SK-N-MC (cell line): Measurements from ENCODE around the gene CELSR2.

ENCODE experiments used
- EZH2 ChIP-seq: fragments of 200-600 bp; sonication (generic); IDR thresholded peaks from one replicate; pipeline ENCODE4 v1.6.1; 2017; ENCODE audit warnings: antibody characterized with exemption
- FOXP2 ChIP-seq: optimal IDR thresholded peaks from 2 replicates; pipeline ENCODE3; 2011; ENCODE audit warnings: mild to moderate bottlenecking, moderate library complexity; ENCODE audit not compliant: insufficient read depth; ENCODE audit errors: extremely low read length, control extremely low read depth
- POLR2AphosphoS5 ChIP-seq: IDR thresholded peaks from 2 replicates; pipeline ENCODE4 v1.6.1; 2012; ENCODE audit warnings: mild to moderate bottlenecking, low read depth, low read length, borderline replicate concordance

DNA sequence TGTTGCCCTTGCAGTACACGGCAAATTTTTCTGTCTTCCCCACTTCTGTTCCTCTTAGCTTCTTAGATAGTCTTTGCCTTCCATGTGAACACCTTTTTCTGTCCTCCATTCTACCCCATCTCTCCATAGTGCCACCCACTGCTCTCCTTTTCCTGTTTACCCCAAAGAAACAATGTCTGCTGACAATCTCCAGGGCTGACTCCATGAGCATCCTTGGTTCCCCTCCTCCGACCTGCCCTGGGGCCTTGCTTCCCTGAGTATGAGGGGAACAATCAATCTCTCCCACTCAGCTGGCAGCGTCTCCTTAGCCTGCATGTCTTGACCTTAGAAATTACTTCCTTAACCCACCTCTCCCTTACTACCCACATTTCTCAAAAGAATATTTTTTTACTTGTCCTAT lies 69.8 kb downstream of the CELSR2 start:
- TF ChIP-seq EZH2 (no peak), POLR2AphosphoS5 (no peak), FOXP2 (no peak)
